K562 (cell line): ENCODE results near the gene ATP5MC3. TPM values are rescaled to one million over a fixed set of nuclear protein-coding genes. Genes with fewer than 3 reads are reported as not detected.

Experiments
- CBX2 ChIP-seq: fragments of 200-600 bp; sonication (generic); IDR thresholded peaks from one replicate; pipeline ENCODE4 v1.6.1; 2012; ENCODE audit warnings: mild to moderate bottlenecking, low read length, inconsistent platforms; ENCODE audit not compliant: insufficient read depth, poor library complexity, severe bottlenecking
- CBX3 ChIP-seq, 2 experiments: IDR thresholded peaks; 1 replicate in 1 of 2; 2 replicates in 1 of 2; pipeline ENCODE4 v1.6.1; 2012; ENCODE audit warnings: inconsistent platforms in 2 of 2, low read length in 2 of 2, borderline replicate concordance in 1 of 2, control low read depth in 1 of 2
- EP300 ChIP-seq: IDR thresholded peaks from 2 replicates; pipeline ENCODE4 v1.6.1; 2012; ENCODE audit warnings: low read length, improper control_type of control experiment
- ETS2 ChIP-seq: IDR thresholded peaks from 2 replicates; pipeline ENCODE4 v1.6.1; 2016; ENCODE audit warnings: borderline replicate concordance, missing genetic modification characterization, mild to moderate bottlenecking, moderate library complexity, missing compliant biosample characterization; ENCODE audit not compliant: poor library complexity, severe bottlenecking
- ETV5 ChIP-seq: sonication (generic); formaldehyde crosslinking; IDR thresholded peaks from 2 replicates; pipeline ENCODE4 v1.4.0; 2020; ENCODE audit warnings: low read depth, mild to moderate bottlenecking, missing genetic modification reagents
- GATAD2B ChIP-seq: fragments of 450-650 bp; IDR thresholded peaks from 2 replicates; pipeline ENCODE4 v1.6.1; 2017; ENCODE audit warnings: mild to moderate bottlenecking, borderline replicate concordance
- HEY1 ChIP-seq: fragments of 250-450 bp; sonication (Bioruptor Pico); IDR thresholded peaks from 2 replicates; pipeline ENCODE4 v1.5.0; 2020; ENCODE audit warnings: mild to moderate bottlenecking, moderate library complexity, borderline replicate concordance
- HNRNPK ChIP-seq: fragments of 200-400 bp; formaldehyde crosslinking; IDR thresholded peaks from one replicate; pipeline ENCODE4 v1.6.1; 2018; ENCODE audit warnings: mild to moderate bottlenecking, low read depth, low read length; ENCODE audit not compliant: poor library complexity, severe bottlenecking
- HSF4 ChIP-seq: fragments of 250-450 bp; sonication (Bioruptor Pico); IDR thresholded peaks from 2 replicates; pipeline ENCODE4 v2.1.2; 2022; ENCODE audit warnings: mild to moderate bottlenecking, moderate library complexity, borderline replicate concordance
- MEF2A ChIP-seq: IDR thresholded peaks from 2 replicates; pipeline ENCODE4 v1.6.1; 2011; ENCODE audit warnings: low read depth, mild to moderate bottlenecking, low read length, moderate library complexity; ENCODE audit not compliant: control insufficient read depth
- PHF20 ChIP-seq: fragments of 450-650 bp; IDR thresholded peaks from 2 replicates; pipeline ENCODE4 v1.6.1; 2018; ENCODE audit not compliant: partially characterized antibody
- RBM17 ChIP-seq: fragments of 200-400 bp; formaldehyde crosslinking; IDR thresholded peaks from 2 replicates; pipeline ENCODE4 v1.6.1; 2017; ENCODE audit warnings: low read depth, mild to moderate bottlenecking, low read length, borderline replicate concordance
- RNF2 ChIP-seq: sonication (generic); IDR thresholded peaks from 2 replicates; pipeline ENCODE4 v1.6.1; 2016
- SAP30 ChIP-seq: fragments of 200-600 bp; sonication (generic); IDR thresholded peaks from 2 replicates; pipeline ENCODE4 v1.6.1; 2012; ENCODE audit warnings: borderline replicate concordance, low read depth, mild to moderate bottlenecking, moderate library complexity, low read length, control low read depth, inconsistent platforms; ENCODE audit not compliant: insufficient read depth, poor library complexity, severe bottlenecking
- SMAD4 ChIP-seq: fragments of 250-450 bp; sonication (Bioruptor Pico); conservative IDR thresholded peaks from 2 replicates; pipeline ENCODE4 v1.8.0; 2021; ENCODE audit warnings: inconsistent platforms, mild to moderate bottlenecking, moderate library complexity
- SRSF1 ChIP-seq: fragments of 200-400 bp; formaldehyde crosslinking; IDR thresholded peaks from 2 replicates; pipeline ENCODE4 v1.6.1; 2017; ENCODE audit warnings: mild to moderate bottlenecking, low read depth, low read length, moderate library complexity
- TBL1XR1 ChIP-seq, 2 experiments: IDR thresholded peaks; 2 replicates each; pipeline ENCODE4 v1.6.1; 2012; ENCODE audit warnings: improper control_type of control experiment in 2 of 2, low read length in 2 of 2, mild to moderate bottlenecking in 1 of 2
- TRIM25 ChIP-seq: fragments of 450-650 bp; IDR thresholded peaks from 2 replicates; pipeline ENCODE4 v1.7.0; 2016; ENCODE audit warnings: borderline replicate concordance
- ZFP1 ChIP-seq: fragments of 450-650 bp; formaldehyde crosslinking; IDR thresholded peaks from 2 replicates; pipeline ENCODE4 v1.4.0; 2020; ENCODE audit warnings: mild to moderate bottlenecking, mixed read lengths
- ZNF224 ChIP-seq: sonication (generic); formaldehyde crosslinking; IDR thresholded peaks from 2 replicates; pipeline ENCODE4 v1.8.0; 2022; ENCODE audit warnings: mild to moderate bottlenecking, missing genetic modification reagents
- ZNF23 ChIP-seq: fragments of 250-450 bp; sonication (Bioruptor Pico); IDR thresholded peaks from 2 replicates; pipeline ENCODE4 v1.4.0; 2020; ENCODE audit warnings: mild to moderate bottlenecking
- ZNF232 ChIP-seq: sonication (generic); formaldehyde crosslinking; IDR thresholded peaks from 2 replicates; pipeline ENCODE4 v1.8.0; 2022; ENCODE audit warnings: mild to moderate bottlenecking, missing genetic modification reagents
- ZNF436 ChIP-seq: fragments of 250-450, 450-650 bp; sonication (Bioruptor Pico); formaldehyde crosslinking; IDR thresholded peaks from 2 replicates; pipeline ENCODE4 v1.7.0; 2020; ENCODE audit warnings: mild to moderate bottlenecking
- polyA plus RNA-seq, 8 experiments: library from polyadenylated mRNA; depleted of rRNA in 4 of 8; stranded (reverse) in 5 of 8; unstranded in 3 of 8; fragments of >200 nt; fragmentation: Nextera tagmentation in 2 of 8; fragmentation: Illumina TruSeq in 1 of 8; extraction: Ambion mirVana in 2 of 8; extraction: Trizol in 1 of 8; gene quantifications; 2 replicates each; pipeline versions ENCODE4 v1.2.1 to v1.2.3, GENCODE V29; 2011 to 2014; ENCODE audit warnings: inconsistent platforms in 1 of 8, missing spikeins in 1 of 8
- total RNA-seq, 7 experiments: library from RNA; depleted of rRNA in 6 of 7; stranded (reverse); fragments of >200 nt in 6 of 7; fragmentation: Illumina TruSeq in 2 of 7; extraction: Trizol in 2 of 7; gene quantifications; 2 replicates each; pipeline versions ENCODE4 v1.2.1 to v1.2.3, GENCODE V29; 2011 to 2021; ENCODE audit warnings: low replicate concordance in 1 of 7
- TF ChIP-seq, protein P1 (sequence below): sonication (generic); formaldehyde crosslinking; IDR thresholded peaks from 2 replicates; pipeline ENCODE4 v1.8.1; 2023; ENCODE audit warnings: mild to moderate bottlenecking, missing genetic modification reagents, moderate library complexity
- TF ChIP-seq, protein P2 (sequence below): sonication (generic); formaldehyde crosslinking; IDR thresholded peaks from 2 replicates; pipeline ENCODE4 v1.4.0; 2020; ENCODE audit warnings: mild to moderate bottlenecking, missing genetic modification reagents

Gene ATP5MC3
- total and polyA plus RNA-seq, 9 of the 15 experiments (the other 6 are each of a cell fraction or from before 2014, with no cell fraction given) = 423 to 2,565 (median 1,012) TPM

DNA sequence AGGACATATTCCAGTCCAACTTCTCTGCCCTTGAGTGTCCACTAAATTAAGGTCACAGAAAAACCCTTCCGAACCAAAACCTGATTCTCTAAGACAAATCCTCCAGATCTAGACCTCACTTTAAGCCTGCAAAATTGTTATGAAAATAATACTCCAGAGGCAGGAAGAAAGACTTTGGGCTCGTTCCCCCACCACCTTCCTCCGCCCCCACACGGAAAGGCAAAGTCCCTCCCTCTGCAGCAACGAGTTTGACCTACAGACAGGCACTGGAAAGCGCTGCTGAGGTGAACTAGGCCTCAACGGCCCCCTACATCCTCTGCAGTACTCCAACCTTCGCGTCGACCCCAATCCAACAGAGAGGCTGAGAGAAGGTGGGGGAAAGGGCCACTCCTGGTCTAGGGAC is 808 bp downstream of the ATP5MC3 start (continued):
- TF ChIP-seq CBX3 (IDR thresholded peaks at IDR 0.05; ENCODE audit: borderline replicate concordance in 1 of 2, low read length in 2 of 2) (0 out of 3 replicates have a peak, but pooled peaks of 1 of the 2 experiments have one; percentile 11), ZNF436 (CRISPR knock-in tag) (no peak), CBX2 (no peak), RBM17 (no peak), RNF2 (0 out of 2 replicates have a peak, but pooled peaks have one; percentile 15), PHF20 (no peak), TRIM25 (no peak), HSF4 (CRISPR knock-in tag) (no peak), MEF2A (no peak), ZFP1 (CRISPR knock-in tag) (no peak), ETV5 (no peak), ZNF23 (no peak), ZNF224 (CRISPR knock-in tag) (peak; percentile 83; the same call in 1 of the 2 replicates), GATAD2B (no peak), HEY1 (CRISPR knock-in tag) (no peak), EP300 (no peak), ETS2 (tag) (no peak), ZNF232 (CRISPR knock-in tag) (0 out of 2 replicates have a peak, but pooled peaks have one; percentile 22), SMAD4 (CRISPR knock-in tag) (no peak), SRSF1 (no peak), TBL1XR1 (IDR thresholded peaks at IDR 0.05; ENCODE audit: low read length in 2 of 2) (0 out of 4 replicates have a peak, but pooled peaks of 1 of the 2 experiments have one; percentile 1), SAP30 (no peak), HNRNPK (no peak)
- TF ChIP-seq, protein P1, sequence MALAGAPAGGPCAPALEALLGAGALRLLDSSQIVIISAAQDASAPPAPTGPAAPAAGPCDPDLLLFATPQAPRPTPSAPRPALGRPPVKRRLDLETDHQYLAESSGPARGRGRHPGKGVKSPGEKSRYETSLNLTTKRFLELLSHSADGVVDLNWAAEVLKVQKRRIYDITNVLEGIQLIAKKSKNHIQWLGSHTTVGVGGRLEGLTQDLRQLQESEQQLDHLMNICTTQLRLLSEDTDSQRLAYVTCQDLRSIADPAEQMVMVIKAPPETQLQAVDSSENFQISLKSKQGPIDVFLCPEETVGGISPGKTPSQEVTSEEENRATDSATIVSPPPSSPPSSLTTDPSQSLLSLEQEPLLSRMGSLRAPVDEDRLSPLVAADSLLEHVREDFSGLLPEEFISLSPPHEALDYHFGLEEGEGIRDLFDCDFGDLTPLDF (CRISPR knock-in tag) = no peak; the same call in 1 of the 2 replicates
- TF ChIP-seq, protein P2, sequence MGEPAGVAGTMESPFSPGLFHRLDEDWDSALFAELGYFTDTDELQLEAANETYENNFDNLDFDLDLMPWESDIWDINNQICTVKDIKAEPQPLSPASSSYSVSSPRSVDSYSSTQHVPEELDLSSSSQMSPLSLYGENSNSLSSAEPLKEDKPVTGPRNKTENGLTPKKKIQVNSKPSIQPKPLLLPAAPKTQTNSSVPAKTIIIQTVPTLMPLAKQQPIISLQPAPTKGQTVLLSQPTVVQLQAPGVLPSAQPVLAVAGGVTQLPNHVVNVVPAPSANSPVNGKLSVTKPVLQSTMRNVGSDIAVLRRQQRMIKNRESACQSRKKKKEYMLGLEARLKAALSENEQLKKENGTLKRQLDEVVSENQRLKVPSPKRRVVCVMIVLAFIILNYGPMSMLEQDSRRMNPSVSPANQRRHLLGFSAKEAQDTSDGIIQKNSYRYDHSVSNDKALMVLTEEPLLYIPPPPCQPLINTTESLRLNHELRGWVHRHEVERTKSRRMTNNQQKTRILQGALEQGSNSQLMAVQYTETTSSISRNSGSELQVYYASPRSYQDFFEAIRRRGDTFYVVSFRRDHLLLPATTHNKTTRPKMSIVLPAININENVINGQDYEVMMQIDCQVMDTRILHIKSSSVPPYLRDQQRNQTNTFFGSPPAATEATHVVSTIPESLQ (CRISPR knock-in tag) = peak; percentile 96
